Measurements from ENCODE around the gene NFKBIA. TPM values are rescaled to one million over a fixed set of nuclear protein-coding genes. Genes with fewer than 3 reads are reported as not detected.
"Not testable (repeated sequence)": the region's sequence is repeated elsewhere in the genome, so short reads cannot be mapped to it uniquely, and the experiment has no call there.

The NFKBIA gene
- polyA plus RNA-seq, 1 donor (not counting 4 experiments of a cell fraction or from before 2014, with no cell fraction given): 123 TPM

DNA sequence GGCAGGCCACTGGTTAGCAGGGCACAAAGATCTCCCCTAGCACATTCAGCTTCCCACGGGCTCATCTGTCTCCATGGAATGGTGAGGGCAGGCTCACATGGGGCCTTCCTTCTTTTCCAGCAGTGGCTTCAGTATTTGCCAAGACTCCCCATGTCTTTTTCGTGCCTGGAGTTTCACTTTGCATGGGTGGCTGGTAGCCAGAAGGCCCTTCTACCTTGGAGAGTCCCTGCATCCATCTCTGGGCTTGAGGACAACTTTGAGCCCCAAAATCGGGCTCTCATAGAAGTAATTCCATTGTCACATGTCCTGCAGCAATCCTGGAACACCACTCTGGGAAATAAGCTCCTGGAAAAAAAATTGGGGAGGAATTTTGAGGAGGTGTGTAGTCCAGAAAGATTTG, 42.1 kb downstream of the NFKBIA start:
- TF ChIP-seq, protein P1, sequence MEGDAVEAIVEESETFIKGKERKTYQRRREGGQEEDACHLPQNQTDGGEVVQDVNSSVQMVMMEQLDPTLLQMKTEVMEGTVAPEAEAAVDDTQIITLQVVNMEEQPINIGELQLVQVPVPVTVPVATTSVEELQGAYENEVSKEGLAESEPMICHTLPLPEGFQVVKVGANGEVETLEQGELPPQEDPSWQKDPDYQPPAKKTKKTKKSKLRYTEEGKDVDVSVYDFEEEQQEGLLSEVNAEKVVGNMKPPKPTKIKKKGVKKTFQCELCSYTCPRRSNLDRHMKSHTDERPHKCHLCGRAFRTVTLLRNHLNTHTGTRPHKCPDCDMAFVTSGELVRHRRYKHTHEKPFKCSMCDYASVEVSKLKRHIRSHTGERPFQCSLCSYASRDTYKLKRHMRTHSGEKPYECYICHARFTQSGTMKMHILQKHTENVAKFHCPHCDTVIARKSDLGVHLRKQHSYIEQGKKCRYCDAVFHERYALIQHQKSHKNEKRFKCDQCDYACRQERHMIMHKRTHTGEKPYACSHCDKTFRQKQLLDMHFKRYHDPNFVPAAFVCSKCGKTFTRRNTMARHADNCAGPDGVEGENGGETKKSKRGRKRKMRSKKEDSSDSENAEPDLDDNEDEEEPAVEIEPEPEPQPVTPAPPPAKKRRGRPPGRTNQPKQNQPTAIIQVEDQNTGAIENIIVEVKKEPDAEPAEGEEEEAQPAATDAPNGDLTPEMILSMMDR (optimal IDR thresholded peaks at IDR 0.05 in 1 of 3, IDR thresholded peaks at IDR 0.05 in 1 of 3, conservative IDR thresholded peaks at IDR 0.05 in 1 of 3; ENCODE audit: extremely low read depth in 1 of 3, insufficient read depth in 2 of 3, low read length in 3 of 3): no peak
- no peak for TF ChIP-seq EZH2 (IDR thresholded peaks at IDR 0.05; ENCODE audit: low read length)
- Histone ChIP-seq H3K79me2 (ENCODE audit: control insufficient read depth, insufficient read depth, low read length) (no peaks in the 10 kb centered on the region), H2AFZ (ENCODE audit: control insufficient read depth, low read length) (no peak overlapping the region), H3K36me3 (ENCODE audit: control insufficient read depth in 2 of 2, extremely low read depth in 1 of 2, insufficient read depth in 2 of 2, low read length in 2 of 2) (no peaks in the 10 kb centered on the region), H3K27me3 (ENCODE audit: control insufficient read depth, extremely low read depth, insufficient read depth, low read length) (no peaks in the 10 kb centered on the region), H3K4me3 (ENCODE audit: control insufficient read depth in 2 of 3, extremely low read depth in 1 of 3, insufficient read depth in 2 of 3, low read depth in 1 of 3, low read length in 3 of 3) (no peak overlapping the region), H3K4me2 (ENCODE audit: control insufficient read depth, extremely low read depth, insufficient read depth, low read depth, low read length) (no peak overlapping the region), H3K9ac (ENCODE audit: control insufficient read depth, extremely low read depth, insufficient read depth, low read length) (no peak overlapping the region), H3K27ac (ENCODE audit: control insufficient read depth, insufficient read depth, low read length) (no peak overlapping the region), H4K20me1 (ENCODE audit: control insufficient read depth, extremely low read depth, insufficient read depth, low read length) (no peaks in the 10 kb centered on the region), H3K9me3 (ENCODE audit: control insufficient read depth, low read depth, low read length) (no peaks in the 10 kb centered on the region), H3K4me1 (ENCODE audit: control insufficient read depth, extremely low read depth, insufficient read depth, low read length) (peaks cover 17% of the 10 kb centered on the region), H3K9me1 (ENCODE audit: control insufficient read depth, extremely low read depth, insufficient read depth, low read length) (no peaks in the 10 kb centered on the region)
- DNase-seq (ENCODE audit: low read depth, low spot score): no peak
- dilution Hi-C loops (cut with MboI; ENCODE audit: extremely low pct_ligation_motif_present, low sequenced_read_pairs): no loop called here
- FAIRE-seq: no peak

DNA sequence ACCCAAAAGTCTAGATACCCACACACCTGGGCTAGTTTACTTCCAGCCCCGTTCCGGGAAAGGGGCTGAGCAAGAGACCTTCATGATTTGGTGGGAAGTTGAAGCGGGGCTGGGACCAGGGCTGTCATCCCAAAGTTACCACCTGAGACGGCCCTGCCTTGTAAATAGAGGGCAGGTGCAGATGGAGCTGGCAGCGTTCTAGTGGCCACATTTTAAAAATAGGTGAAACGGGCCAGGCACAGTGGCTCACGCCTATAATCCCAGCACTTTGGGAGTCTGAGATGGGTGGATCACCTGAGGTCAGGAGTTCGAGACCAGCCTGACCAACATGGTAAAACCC, 43.4 kb downstream of the NFKBIA start:
- H4K20me1 ChIP-seq (ENCODE audit: control insufficient read depth, extremely low read depth, insufficient read depth, low read length): no peaks in the 10 kb centered on the region
- no peak overlapping the region for H3K4me3 ChIP-seq (ENCODE audit: control insufficient read depth in 2 of 3, extremely low read depth in 1 of 3, insufficient read depth in 2 of 3, low read depth in 1 of 3, low read length in 3 of 3)
- no peak overlapping the region for H3K9ac ChIP-seq (ENCODE audit: control insufficient read depth, extremely low read depth, insufficient read depth, low read length)
- FAIRE-seq (no peak), DNase-seq (ENCODE audit: low read depth, low spot score) (no peak)
- H3K27ac ChIP-seq (ENCODE audit: control insufficient read depth, insufficient read depth, low read length): no peak overlapping the region
- H3K27me3 ChIP-seq (ENCODE audit: control insufficient read depth, extremely low read depth, insufficient read depth, low read length): no peaks in the 10 kb centered on the region
- dilution Hi-C loops (cut with MboI; ENCODE audit: extremely low pct_ligation_motif_present, low sequenced_read_pairs): no loop called here
- no peaks in the 10 kb centered on the region for H3K9me3 ChIP-seq (ENCODE audit: control insufficient read depth, low read depth, low read length)
- H3K4me2 ChIP-seq (ENCODE audit: control insufficient read depth, extremely low read depth, insufficient read depth, low read depth, low read length): no peak overlapping the region
- no peaks in the 10 kb centered on the region for H3K9me1 ChIP-seq (ENCODE audit: control insufficient read depth, extremely low read depth, insufficient read depth, low read length)
- no peaks in the 10 kb centered on the region for H3K36me3 ChIP-seq (ENCODE audit: control insufficient read depth in 2 of 2, extremely low read depth in 1 of 2, insufficient read depth in 2 of 2, low read length in 2 of 2)
- no peaks in the 10 kb centered on the region for H3K79me2 ChIP-seq (ENCODE audit: control insufficient read depth, insufficient read depth, low read length)
- TF ChIP-seq EZH2 (IDR thresholded peaks at IDR 0.05; ENCODE audit: low read length): no peak
- TF ChIP-seq, protein P1 (optimal IDR thresholded peaks at IDR 0.05 in 1 of 3, IDR thresholded peaks at IDR 0.05 in 1 of 3, conservative IDR thresholded peaks at IDR 0.05 in 1 of 3; ENCODE audit: extremely low read depth in 1 of 3, insufficient read depth in 2 of 3, low read length in 3 of 3): no peak
- H2AFZ ChIP-seq (ENCODE audit: control insufficient read depth, low read length): no peak overlapping the region
- peaks cover 20% of the 10 kb centered on the region for H3K4me1 ChIP-seq (ENCODE audit: control insufficient read depth, extremely low read depth, insufficient read depth, low read length)

DNA sequence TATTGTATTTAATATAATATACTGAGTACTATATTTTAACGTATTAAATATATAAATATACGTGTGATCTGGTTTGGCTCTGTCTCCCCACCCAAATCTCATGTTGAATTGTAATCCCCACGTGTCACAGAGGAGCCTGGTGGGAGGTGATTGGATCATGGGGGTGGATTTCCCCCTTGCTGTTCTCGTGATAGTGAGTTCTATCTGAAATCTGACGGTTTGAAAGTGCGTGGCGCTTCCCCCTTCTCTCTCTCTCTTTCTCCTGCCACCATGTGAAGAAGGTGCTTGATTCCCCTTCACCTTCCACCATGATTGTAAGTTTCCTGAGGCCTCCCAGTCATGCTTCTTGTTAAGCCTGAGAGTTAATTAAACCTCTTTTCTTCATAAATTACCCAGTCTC, 44.9 kb downstream of the NFKBIA start:
- H3K9ac ChIP-seq (ENCODE audit: control insufficient read depth, extremely low read depth, insufficient read depth, low read length); dilution Hi-C loops (cut with MboI; ENCODE audit: extremely low pct_ligation_motif_present, low sequenced_read_pairs); H3K79me2 ChIP-seq (ENCODE audit: control insufficient read depth, insufficient read depth, low read length); DNase-seq (ENCODE audit: low read depth, low spot score); H3K27me3 ChIP-seq (ENCODE audit: control insufficient read depth, extremely low read depth, insufficient read depth, low read length); H3K36me3 ChIP-seq (ENCODE audit: control insufficient read depth in 2 of 2, extremely low read depth in 1 of 2, insufficient read depth in 2 of 2, low read length in 2 of 2); H4K20me1 ChIP-seq (ENCODE audit: control insufficient read depth, extremely low read depth, insufficient read depth, low read length); H3K4me2 ChIP-seq (ENCODE audit: control insufficient read depth, extremely low read depth, insufficient read depth, low read depth, low read length); H3K4me3 ChIP-seq (ENCODE audit: control insufficient read depth in 2 of 3, extremely low read depth in 1 of 3, insufficient read depth in 2 of 3, low read depth in 1 of 3, low read length in 3 of 3); FAIRE-seq; H3K9me1 ChIP-seq (ENCODE audit: control insufficient read depth, extremely low read depth, insufficient read depth, low read length); H3K27ac ChIP-seq (ENCODE audit: control insufficient read depth, insufficient read depth, low read length); H3K9me3 ChIP-seq (ENCODE audit: control insufficient read depth, low read depth, low read length); H2AFZ ChIP-seq (ENCODE audit: control insufficient read depth, low read length): not testable (repeated sequence)
- H3K4me1 ChIP-seq (ENCODE audit: control insufficient read depth, extremely low read depth, insufficient read depth, low read length): peaks cover 12% of the 10 kb centered on the region

Measured in keratinocyte (primary cell).